ENCODE measurements around the gene TBRG4. TPM values are rescaled to one million over a fixed set of nuclear protein-coding genes. Genes with fewer than 3 reads are reported as not detected.

TBRG4 gene
- total and polyA plus RNA-seq, 3 experiments from 2014 or later, result 58.9 to 203 (median 198) TPM

DNA sequence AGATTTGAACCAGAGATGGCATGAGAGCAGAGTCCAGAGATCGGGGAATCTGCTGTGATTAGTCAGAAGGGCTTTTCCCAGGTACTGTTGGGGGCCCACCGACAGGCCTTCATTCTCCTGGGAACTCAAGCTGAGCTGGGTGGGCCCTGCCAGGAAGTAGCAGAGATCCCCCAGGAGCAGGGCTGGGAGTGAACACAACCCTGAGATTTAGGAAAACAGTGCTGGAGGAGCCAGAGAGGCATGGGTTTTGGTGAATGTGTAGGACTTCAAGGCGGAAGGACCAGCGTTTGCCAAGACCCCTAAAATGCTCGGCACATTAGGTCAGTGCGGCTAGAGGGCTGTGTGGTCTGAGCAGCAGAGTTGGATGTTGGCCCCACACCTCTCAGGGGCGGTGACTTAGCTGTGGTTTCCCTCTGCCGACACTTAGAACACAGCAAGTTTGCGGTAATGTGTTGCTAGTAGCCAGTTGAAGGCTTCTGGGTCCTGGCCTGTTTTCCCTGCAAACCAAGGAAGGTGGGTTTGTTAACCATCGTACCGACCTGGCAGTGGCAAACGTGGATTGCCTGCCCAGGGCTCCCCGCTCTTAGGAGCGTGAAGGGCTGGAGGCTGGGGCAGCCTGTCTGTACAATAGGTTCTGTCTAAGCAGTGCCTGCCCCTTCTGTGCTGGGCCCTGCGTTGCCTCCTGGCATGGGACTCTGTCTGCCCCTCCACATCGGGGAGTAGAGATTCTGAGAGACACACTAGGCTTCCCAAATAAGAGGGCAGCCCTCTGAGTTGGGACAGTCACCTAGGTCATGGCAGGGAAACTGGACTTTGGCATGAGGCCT lies 36.8 kb downstream of the TBRG4 start:
- H3K36me3 ChIP-seq (ENCODE audit: insufficient read depth, low read length), result peaks cover 67% of the 10 kb centered on the region
- POLR2A ChIA-PET, result no interaction called here
- no peaks in the 10 kb centered on the region for H3K27me3 ChIP-seq (ENCODE audit: insufficient read depth, low read length, poor library complexity, severe bottlenecking)
- H3K4me1 Mint-ChIP-seq, result peaks cover 9 to 38% (median 11%) of the 10 kb centered on the region in 3 donors
- H3K27me3 Mint-ChIP-seq, result peaks cover 0 to 1% of the 10 kb centered on the region in 2 donors
- peak overlapping the region in 2 of 8 donors; percentile 93 to 94 for H3K27ac Mint-ChIP-seq
- no peak overlapping the region for H3K4me3 Mint-ChIP-seq
- H3K9me3 Mint-ChIP-seq, result no peaks in the 10 kb centered on the region
- CTCF ChIA-PET, result interaction anchor here (1.1 kb wide), 1 partner anchor 101 kb away, joined by 3 read pairs; no protein-coding TSS in a partner anchor
- no peak overlapping the region for H3K27ac ChIP-seq (ENCODE audit: low read depth, low read length)
- H3K4me1 ChIP-seq (ENCODE audit: insufficient read depth, low read length), result no peaks in the 10 kb centered on the region
- no peak overlapping the region for H3K4me3 ChIP-seq (ENCODE audit: low read length)
- no peaks in the 10 kb centered on the region for H3K9me3 ChIP-seq (ENCODE audit: low read length)
- H3K36me3 Mint-ChIP-seq, result peaks cover 4 to 76% (median 9%) of the 10 kb centered on the region in 3 donors
- no peak for DNase-seq

- H3K27ac Mint-ChIP-seq, result no peak overlapping the region
Measured at GRCh38 chr7:45073786-45074527, 37.5 kb downstream of the TBRG4 start.

GRCh38 chr7:45073031-45073785 lies 38.3 kb downstream of the TBRG4 start:
- H3K27me3 Mint-ChIP-seq, result peaks cover 0 to 1% of the 10 kb centered on the region in 2 donors
- H3K36me3 ChIP-seq (ENCODE audit: insufficient read depth, low read length), result peaks cover 82% of the 10 kb centered on the region
- no peaks in the 10 kb centered on the region for H3K4me1 ChIP-seq (ENCODE audit: insufficient read depth, low read length)
- no peaks in the 10 kb centered on the region for H3K9me3 Mint-ChIP-seq
- no peak overlapping the region for H3K4me3 Mint-ChIP-seq
- no peak overlapping the region for H3K27ac ChIP-seq (ENCODE audit: low read depth, low read length)
- H3K9me3 ChIP-seq (ENCODE audit: low read length), result no peaks in the 10 kb centered on the region
- no peaks in the 10 kb centered on the region for H3K27me3 ChIP-seq (ENCODE audit: insufficient read depth, low read length, poor library complexity, severe bottlenecking)
- H3K36me3 Mint-ChIP-seq, result peaks cover 4 to 92% (median 9%) of the 10 kb centered on the region in 3 donors
- CTCF ChIA-PET, result interaction anchor here (1.5 kb wide), 1 partner anchor 100 kb away, joined by 6 read pairs; no protein-coding TSS in a partner anchor
- POLR2A ChIA-PET, result no interaction called here
- H3K27ac Mint-ChIP-seq, result peak overlapping the region in 2 of 8 donors; percentile 83 to 85
- no peak for DNase-seq
- peaks cover 9 to 46% (median 11%) of the 10 kb centered on the region in 3 donors for H3K4me1 Mint-ChIP-seq
- no peak overlapping the region for H3K4me3 ChIP-seq (ENCODE audit: low read length)

More at GRCh38 chr7:45073786-45074527, 37.5 kb downstream of the TBRG4 start:
- H3K36me3 ChIP-seq (ENCODE audit: insufficient read depth, low read length), result peaks cover 74% of the 10 kb centered on the region
- H3K27ac ChIP-seq (ENCODE audit: low read depth, low read length), result no peak overlapping the region
- Mint-ChIP-seq H3K9me3 (no peaks in the 10 kb centered on the region), H3K36me3 (peaks cover 4 to 84% (median 9%) of the 10 kb centered on the region in 3 donors), H3K4me3 (no peak overlapping the region), H3K4me1 (peaks cover 9 to 43% (median 11%) of the 10 kb centered on the region in 3 donors), H3K27me3 (peaks cover 0 to 1% of the 10 kb centered on the region in 2 donors)
- H3K4me3 ChIP-seq (ENCODE audit: low read length), result no peak overlapping the region
- DNase-seq, result no peak
- POLR2A ChIA-PET, result no interaction called here
- H3K4me1 ChIP-seq (ENCODE audit: insufficient read depth, low read length), result no peaks in the 10 kb centered on the region
- no peaks in the 10 kb centered on the region for H3K27me3 ChIP-seq (ENCODE audit: insufficient read depth, low read length, poor library complexity, severe bottlenecking)
- CTCF ChIA-PET, result interaction anchor here (1.1 kb wide), 1 partner anchor 100 kb away, joined by 3 read pairs; no protein-coding TSS in a partner anchor
- H3K9me3 ChIP-seq (ENCODE audit: low read length), result no peaks in the 10 kb centered on the region

GRCh38 chr7:45072131-45073030 lies 39.1 kb downstream of the TBRG4 start:
- no peaks in the 10 kb centered on the region for H3K9me3 Mint-ChIP-seq
- H3K27ac ChIP-seq (ENCODE audit: low read depth, low read length), result no peak overlapping the region
- CTCF ChIA-PET, result interaction anchor here (0.8 to 2.2 kb wide), 3 partner anchors 10 to 99 kb away, joined by 3 to 6 read pairs (median 6); no protein-coding TSS in a partner anchor
- no peak overlapping the region for H3K4me3 ChIP-seq (ENCODE audit: low read length)
- peaks cover 9 to 48% (median 11%) of the 10 kb centered on the region in 3 donors for H3K4me1 Mint-ChIP-seq
- no peaks in the 10 kb centered on the region for H3K9me3 ChIP-seq (ENCODE audit: low read length)
- POLR2A ChIA-PET, result no interaction called here
- H3K27me3 ChIP-seq (ENCODE audit: insufficient read depth, low read length, poor library complexity, severe bottlenecking), result no peaks in the 10 kb centered on the region
- H3K36me3 Mint-ChIP-seq, result peaks cover 5 to 95% (median 9%) of the 10 kb centered on the region in 3 donors
- H3K36me3 ChIP-seq (ENCODE audit: insufficient read depth, low read length), result peaks cover 90% of the 10 kb centered on the region
- H3K4me3 Mint-ChIP-seq, result no peak overlapping the region
- H3K27ac Mint-ChIP-seq, result peak overlapping the region in 3 of 8 donors; percentile 13 to 83 (median 43)
- H3K27me3 Mint-ChIP-seq, result peaks cover 0 to 1% of the 10 kb centered on the region in 2 donors
- DNase-seq, result no peak
- no peaks in the 10 kb centered on the region for H3K4me1 ChIP-seq (ENCODE audit: insufficient read depth, low read length)

DNA sequence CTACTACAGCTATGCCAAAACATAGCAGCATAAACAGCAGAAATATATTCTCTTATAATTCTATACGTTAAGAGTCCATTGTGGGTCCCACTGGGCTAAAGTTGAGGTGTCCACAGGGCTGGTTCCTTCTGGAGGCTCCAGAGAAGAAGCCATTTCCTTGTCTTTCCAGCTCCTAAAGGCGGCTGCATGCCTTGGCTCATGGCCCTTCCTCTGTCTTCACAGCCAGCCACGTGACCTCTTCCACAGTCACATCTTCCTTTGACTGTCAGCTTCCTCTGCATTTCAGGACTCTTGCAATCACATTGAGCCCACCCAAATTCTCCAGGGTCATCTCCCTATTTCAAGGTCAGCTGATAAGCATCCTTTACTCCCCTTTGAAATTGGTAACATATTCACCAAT lies 40.0 kb downstream of the TBRG4 start:
- POLR2A ChIA-PET, result no interaction called here
- Mint-ChIP-seq H3K27me3 (peaks cover 0 to 1% of the 10 kb centered on the region in 2 donors), H3K9me3 (no peaks in the 10 kb centered on the region), H3K27ac (peak overlapping the region in 3 of 8 donors; percentile 21 to 55 (median 33)), H3K4me3 (peak overlapping the region in 1 of 7 donors; percentile 44), H3K4me1 (peaks cover 11 to 45% (median 12%) of the 10 kb centered on the region in 3 donors), H3K36me3 (peaks cover 5 to 90% (median 9%) of the 10 kb centered on the region in 3 donors)
- no peak for DNase-seq
- no peak overlapping the region for H3K27ac ChIP-seq (ENCODE audit: low read depth, low read length)
- H3K9me3 ChIP-seq (ENCODE audit: low read length), result no peaks in the 10 kb centered on the region
- H3K4me1 ChIP-seq (ENCODE audit: insufficient read depth, low read length), result no peaks in the 10 kb centered on the region
- H3K27me3 ChIP-seq (ENCODE audit: insufficient read depth, low read length, poor library complexity, severe bottlenecking), result no peaks in the 10 kb centered on the region
- no peak overlapping the region for H3K4me3 ChIP-seq (ENCODE audit: low read length)
- H3K36me3 ChIP-seq (ENCODE audit: insufficient read depth, low read length), result peaks cover 93% of the 10 kb centered on the region
- CTCF ChIA-PET, result interaction anchor here (0.8 to 2.2 kb wide), 3 partner anchors 9 to 98 kb away, joined by 3 to 6 read pairs (median 6); no protein-coding TSS in a partner anchor

DNA sequence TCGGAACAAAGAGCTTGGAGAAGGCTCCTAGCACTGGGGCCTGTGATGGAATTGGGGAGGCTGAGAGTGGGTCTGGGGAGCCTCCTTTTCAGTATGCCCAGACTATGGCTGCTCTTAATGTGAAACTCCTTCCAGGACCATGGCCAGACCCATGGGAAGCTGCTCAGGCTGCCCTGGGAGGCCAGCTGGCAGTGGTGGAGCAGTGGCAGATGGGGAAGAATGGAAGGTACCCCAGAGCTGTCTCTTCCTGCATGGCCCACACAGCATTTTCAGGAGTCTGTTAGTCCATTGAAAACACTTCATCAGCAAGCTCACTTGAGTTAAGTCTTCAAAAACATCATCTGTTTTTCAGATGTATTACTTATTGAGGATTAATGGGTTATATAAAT lies 41.2 kb downstream of the TBRG4 start:
- Histone ChIP-seq H3K36me3 (ENCODE audit: insufficient read depth, low read length) (peaks cover 91% of the 10 kb centered on the region), H3K4me1 (ENCODE audit: insufficient read depth, low read length) (no peaks in the 10 kb centered on the region), H3K27me3 (ENCODE audit: insufficient read depth, low read length, poor library complexity, severe bottlenecking) (no peaks in the 10 kb centered on the region), H3K9me3 (ENCODE audit: low read length) (no peaks in the 10 kb centered on the region), H3K27ac (ENCODE audit: low read depth, low read length) (no peak overlapping the region), H3K4me3 (ENCODE audit: low read length) (no peak overlapping the region)
- H3K9me3 Mint-ChIP-seq, result no peaks in the 10 kb centered on the region
- ChIA-PET CTCF (interaction anchor here (1.6 to 2.2 kb wide), 3 partner anchors 8 to 97 kb away, joined by 3 to 8 read pairs (median 6); no protein-coding TSS in a partner anchor), POLR2A (no interaction called here)
- no peak overlapping the region for H3K4me3 Mint-ChIP-seq
- no peak for DNase-seq
- peaks cover 0 to 1% of the 10 kb centered on the region in 2 donors for H3K27me3 Mint-ChIP-seq
- H3K4me1 Mint-ChIP-seq, result peaks cover 17 to 48% (median 22%) of the 10 kb centered on the region in 3 donors
- H3K27ac Mint-ChIP-seq, result no peak overlapping the region
- peaks cover 5 to 91% (median 8%) of the 10 kb centered on the region in 3 donors for H3K36me3 Mint-ChIP-seq
